Activated gamma-delta T cell treated with anti-CD3 and anti-CD28 coated beads, Interleukin-2, amount 50 U/mL, for 16 hours (primary cell): ENCODE results near the gene IPPK.

Source experiments
- DNase-seq: peaks from one replicate; pipeline ENCODE4 v3.0.0-alpha.2; 2020; ENCODE audit warnings: low read depth

The IPPK gene

GRCh38 chr9:92655896-92656536, 13.9 kb downstream of the IPPK start:
- DNase-seq, result no peak

GRCh38 chr9:92655366-92655765, 14.6 kb downstream of the IPPK start:
- DNase-seq, result no peak

- DNase-seq, result no peak
Measured at GRCh38 chr9:92654481-92655301, 15.2 kb downstream of the IPPK start.

- no peak for DNase-seq
Measured at GRCh38 chr9:92652461-92652860, 17.5 kb downstream of the IPPK start.

GRCh38 chr9:92650839-92651621, 18.9 kb downstream of the IPPK start:
- no peak for DNase-seq

GRCh38 chr9:92650296-92650695, 19.6 kb downstream of the IPPK start:
- no peak for DNase-seq

- no peak for DNase-seq
Measured at GRCh38 chr9:92649007-92649406, 20.9 kb downstream of the IPPK start.

- DNase-seq, result no peak
Measured at GRCh38 chr9:92648474-92648971, 21.4 kb downstream of the IPPK start.

GRCh38 chr9:92647671-92648473, 22.1 kb downstream of the IPPK start:
- DNase-seq, result no peak

- DNase-seq, result no peak
Measured at GRCh38 chr9:92645041-92645440, 24.9 kb downstream of the IPPK start.

- DNase-seq, result no peak
Measured at GRCh38 chr9:92644278-92644677, 25.7 kb downstream of the IPPK start.

- no peak for DNase-seq
Measured at GRCh38 chr9:92642564-92642963, 27.4 kb downstream of the IPPK start.

GRCh38 chr9:92642041-92642451, 27.9 kb downstream of the IPPK start:
- no peak for DNase-seq

- DNase-seq, result no peak
Measured at GRCh38 chr9:92641092-92641809, 28.7 kb downstream of the IPPK start.

- no peak for DNase-seq
Measured at GRCh38 chr9:92640398-92641091, 29.4 kb downstream of the IPPK start.

- DNase-seq, result no peak
Measured at GRCh38 chr9:92639791-92640271, 30.1 kb downstream of the IPPK start.

- DNase-seq, result no peak
Measured at GRCh38 chr9:92639124-92639523, 30.8 kb downstream of the IPPK start.

- no peak for DNase-seq
Measured at GRCh38 chr9:92638621-92639101, 31.3 kb downstream of the IPPK start.

- no peak for DNase-seq
Measured at GRCh38 chr9:92637886-92638620, 31.9 kb downstream of the IPPK start.
